Measurements from ENCODE around the gene KDF1. TPM values are rescaled to one million over a fixed set of nuclear protein-coding genes. Genes with fewer than 3 reads are reported as not detected.

KDF1 gene
- total and polyA plus RNA-seq, 2 experiments from 2014 or later: 13.6 to 21.1 TPM

GRCh38 chr1:26922901-26923300 lies 37.4 kb downstream of the KDF1 start:
- H3K79me2 ChIP-seq (replicated peaks; ENCODE audit: insufficient read depth): peaks cover 59% of the 10 kb centered on the region
- no peak overlapping the region for H2AFZ ChIP-seq
- H3K27me3 Mint-ChIP-seq (ENCODE audit: insufficient read depth, low read depth, poor library complexity): peaks cover 14% of the 10 kb centered on the region
- H3F3A ChIP-seq (replicated peaks; ENCODE audit: low read depth): peaks cover 21% of the 10 kb centered on the region; the same call in 1 of the 2 replicates
- H3K4me1 ChIP-seq (ENCODE audit: insufficient read depth): peaks cover 12% of the 10 kb centered on the region
- H3K4me2 ChIP-seq: peak overlapping the region; percentile 97
- H3K4me3 Mint-ChIP-seq: peak overlapping the region; percentile 93
- peaks cover 18% of the 10 kb centered on the region for H3K4me1 Mint-ChIP-seq
- no peak overlapping the region for H3K27ac ChIP-seq (ENCODE audit: low read depth)
- H3K36me3 Mint-ChIP-seq (ENCODE audit: low read depth): peaks cover 50% of the 10 kb centered on the region
- ATAC-seq (no peak), DNase-seq (ENCODE audit: low spot score) (no peak)
- H3K4me3 ChIP-seq: peak overlapping the region; percentile 93
- H4K20me1 ChIP-seq (replicated peaks; ENCODE audit: insufficient read depth): peaks cover 29% of the 10 kb centered on the region; the same call in 1 of the 2 replicates
- no peaks in the 10 kb centered on the region for H3K27me3 ChIP-seq (ENCODE audit: insufficient read depth)
- H3K9me2 ChIP-seq (ENCODE audit: insufficient read depth): no peaks in the 10 kb centered on the region
- TF ChIP-seq CTCF (conservative IDR thresholded peaks at IDR 0.05; ENCODE audit: low read depth in 2 of 2) (no peak), ZNF331 (CRISPR knock-in tag; IDR thresholded peaks at IDR 0.05; ENCODE audit: low read depth) (no peak), ZNF462 (CRISPR knock-in tag; IDR thresholded peaks at IDR 0.05) (no peak), STAT1 (IDR thresholded peaks at IDR 0.05; ENCODE audit: unreplicated experiment) (no peak), EZH2phosphoT487 (IDR thresholded peaks at IDR 0.05; ENCODE audit: unreplicated experiment) (no peak), EZH2 (IDR thresholded peaks at IDR 0.05; ENCODE audit: low read depth, unreplicated experiment) (no peak)
- H3K9me3 Mint-ChIP-seq: no peaks in the 10 kb centered on the region
- H3K36me3 ChIP-seq (ENCODE audit: insufficient read depth): peaks cover 36% of the 10 kb centered on the region
- peak overlapping the region; percentile 98; the same call in 1 of the 2 replicates for H3K27ac Mint-ChIP-seq
